H1 (cell line): ENCODE measurements around the gene TRIOBP.

Experiments used
- ATF2 ChIP-seq: IDR thresholded peaks from 2 replicates; pipeline ENCODE4 v1.6.1; 2012; ENCODE audit warnings: low read length, inconsistent platforms
- CHD2 ChIP-seq: IDR thresholded peaks from 2 replicates; pipeline ENCODE4 v1.6.1; 2012; ENCODE audit warnings: low read length, improper control_type of control experiment
- CTCF ChIP-seq, 3 experiments: IDR thresholded peaks; 1 replicate in 2 of 3; 2 replicates in 1 of 3; pipeline versions ENCODE4 v1.5.1 to v1.6.1; 2011; ENCODE audit warnings: low read length in 3 of 3, mild to moderate bottlenecking in 3 of 3, inconsistent platforms in 2 of 3, low read depth in 1 of 3, moderate library complexity in 1 of 3; ENCODE audit not compliant: insufficient read depth in 1 of 3; ENCODE audit errors: control extremely low read depth in 1 of 3

- no peak for TF ChIP-seq CTCF (IDR thresholded peaks at IDR 0.05; ENCODE audit: control extremely low read depth in 1 of 3, insufficient read depth in 1 of 3, low read depth in 1 of 3, low read length in 3 of 3)
- no peak for TF ChIP-seq CHD2
- TF ChIP-seq ATF2, result no peak
Measured at GRCh38 chr22:37690407-37690806, 6.4 kb upstream of the TRIOBP start.
